NCI-H82 (cell line): Measurements from ENCODE around the gene CSMD2.
A peak's percentile ranks its signal among the peaks of the same experiment; 100 is the strongest.

Experiments
- DNase-seq: peaks from one replicate; lab custom pipeline; 2025; lab: John Stamatoyannopoulos, UW

The CSMD2 gene

GRCh38 chr1:33753087-33753856, 411.8 kb downstream of the CSMD2 start:
- DNase-seq, result no peak

- DNase-seq, result no peak
Measured at GRCh38 chr1:33745942-33746341, 419.1 kb downstream of the CSMD2 start.

- no peak for DNase-seq
Measured at GRCh38 chr1:33743221-33743998, 421.6 kb downstream of the CSMD2 start.

- no peak for DNase-seq
Measured at GRCh38 chr1:33742663-33743062, 422.4 kb downstream of the CSMD2 start.

- DNase-seq, result no peak
Measured at GRCh38 chr1:33741749-33742148, 423.3 kb downstream of the CSMD2 start.

- DNase-seq, result no peak
Measured at GRCh38 chr1:33740040-33740744, 424.8 kb downstream of the CSMD2 start.

GRCh38 chr1:33738976-33739375, 426.1 kb downstream of the CSMD2 start:
- DNase-seq, result no peak

GRCh38 chr1:33738536-33738935, 426.5 kb downstream of the CSMD2 start:
- no peak for DNase-seq

- DNase-seq, result no peak
Measured at GRCh38 chr1:33736496-33736895, 428.5 kb downstream of the CSMD2 start.

- DNase-seq, result peak; percentile 12
Measured at GRCh38 chr1:33735624-33736023, 429.4 kb downstream of the CSMD2 start.

- DNase-seq, result peak; percentile 36
Measured at GRCh38 chr1:33727310-33727709, 437.7 kb downstream of the CSMD2 start.

GRCh38 chr1:33726274-33726804, 438.7 kb downstream of the CSMD2 start:
- DNase-seq, result no peak

- DNase-seq, result no peak
Measured at GRCh38 chr1:33725556-33726160, 439.4 kb downstream of the CSMD2 start.

GRCh38 chr1:33725037-33725436, 440.0 kb downstream of the CSMD2 start:
- no peak for DNase-seq

GRCh38 chr1:33724348-33724747, 440.7 kb downstream of the CSMD2 start:
- no peak for DNase-seq

- DNase-seq, result no peak
Measured at GRCh38 chr1:33723251-33723650, 441.8 kb downstream of the CSMD2 start.

GRCh38 chr1:33721301-33721815, 443.7 kb downstream of the CSMD2 start:
- DNase-seq, result no peak

GRCh38 chr1:33719771-33720670, 445.0 kb downstream of the CSMD2 start:
- DNase-seq, result no peak

- DNase-seq, result no peak
Measured at GRCh38 chr1:33719326-33719725, 445.7 kb downstream of the CSMD2 start.

- no peak for DNase-seq
Measured at GRCh38 chr1:33718186-33718585, 446.8 kb downstream of the CSMD2 start.
